PFSK-1 (cell line): ENCODE data around the gene INSC.

Experiments
- FOXP2 ChIP-seq: optimal IDR thresholded peaks from 2 replicates; pipeline ENCODE3; 2011; ENCODE audit warnings: borderline replicate concordance, control low read depth, inconsistent platforms; ENCODE audit not compliant: insufficient read depth; ENCODE audit errors: extremely low read length, extremely low read depth
- POLR2AphosphoS5 ChIP-seq: IDR thresholded peaks from 2 replicates; pipeline ENCODE4 v1.6.1; 2012; ENCODE audit warnings: low read depth, mild to moderate bottlenecking, control low read depth, low read length, moderate library complexity
- SIN3A ChIP-seq: IDR thresholded peaks from 2 replicates; pipeline ENCODE4 v1.6.1; 2012; ENCODE audit warnings: mild to moderate bottlenecking, low read length, moderate library complexity, borderline replicate concordance; ENCODE audit not compliant: insufficient read depth
- TAF1 ChIP-seq: IDR thresholded peaks from 2 replicates; pipeline ENCODE4 v1.6.1; 2012; ENCODE audit warnings: low read length, control low read depth, borderline replicate concordance; ENCODE audit not compliant: insufficient read depth
- TF ChIP-seq, protein P1 (sequence below), 2 experiments: IDR thresholded peaks; 2 replicates each; pipeline versions ENCODE4 v1.6.1 to v1.8.0; 2011 to 2012; ENCODE audit warnings: low read depth in 2 of 2, low read length in 2 of 2, control low read depth in 1 of 2, inconsistent platforms in 1 of 2, mild to moderate bottlenecking in 1 of 2, moderate library complexity in 1 of 2; ENCODE audit not compliant: insufficient read depth in 1 of 2

DNA sequence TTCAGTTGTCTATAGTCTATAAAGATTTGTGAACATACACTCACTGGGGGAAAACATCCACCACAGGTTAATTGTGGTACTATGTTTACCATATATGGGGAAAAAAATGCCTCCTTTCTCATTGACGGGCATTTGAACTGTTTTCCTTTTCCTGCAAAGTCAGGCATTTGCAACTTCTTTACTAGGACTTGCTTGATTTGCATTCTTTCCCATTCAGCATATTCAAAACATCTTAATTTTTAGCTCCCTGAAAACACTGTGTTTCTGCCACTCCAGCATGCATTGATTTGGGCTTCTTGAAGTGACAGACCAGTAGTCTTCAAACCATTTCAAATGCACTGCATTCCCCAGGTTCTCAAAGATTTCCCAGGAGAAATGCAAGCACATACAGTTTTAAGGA, 67.6 kb downstream of the INSC start:
- TF ChIP-seq TAF1 (no peak), POLR2AphosphoS5 (no peak), SIN3A (no peak), FOXP2 (no peak)
- TF ChIP-seq, protein P1, sequence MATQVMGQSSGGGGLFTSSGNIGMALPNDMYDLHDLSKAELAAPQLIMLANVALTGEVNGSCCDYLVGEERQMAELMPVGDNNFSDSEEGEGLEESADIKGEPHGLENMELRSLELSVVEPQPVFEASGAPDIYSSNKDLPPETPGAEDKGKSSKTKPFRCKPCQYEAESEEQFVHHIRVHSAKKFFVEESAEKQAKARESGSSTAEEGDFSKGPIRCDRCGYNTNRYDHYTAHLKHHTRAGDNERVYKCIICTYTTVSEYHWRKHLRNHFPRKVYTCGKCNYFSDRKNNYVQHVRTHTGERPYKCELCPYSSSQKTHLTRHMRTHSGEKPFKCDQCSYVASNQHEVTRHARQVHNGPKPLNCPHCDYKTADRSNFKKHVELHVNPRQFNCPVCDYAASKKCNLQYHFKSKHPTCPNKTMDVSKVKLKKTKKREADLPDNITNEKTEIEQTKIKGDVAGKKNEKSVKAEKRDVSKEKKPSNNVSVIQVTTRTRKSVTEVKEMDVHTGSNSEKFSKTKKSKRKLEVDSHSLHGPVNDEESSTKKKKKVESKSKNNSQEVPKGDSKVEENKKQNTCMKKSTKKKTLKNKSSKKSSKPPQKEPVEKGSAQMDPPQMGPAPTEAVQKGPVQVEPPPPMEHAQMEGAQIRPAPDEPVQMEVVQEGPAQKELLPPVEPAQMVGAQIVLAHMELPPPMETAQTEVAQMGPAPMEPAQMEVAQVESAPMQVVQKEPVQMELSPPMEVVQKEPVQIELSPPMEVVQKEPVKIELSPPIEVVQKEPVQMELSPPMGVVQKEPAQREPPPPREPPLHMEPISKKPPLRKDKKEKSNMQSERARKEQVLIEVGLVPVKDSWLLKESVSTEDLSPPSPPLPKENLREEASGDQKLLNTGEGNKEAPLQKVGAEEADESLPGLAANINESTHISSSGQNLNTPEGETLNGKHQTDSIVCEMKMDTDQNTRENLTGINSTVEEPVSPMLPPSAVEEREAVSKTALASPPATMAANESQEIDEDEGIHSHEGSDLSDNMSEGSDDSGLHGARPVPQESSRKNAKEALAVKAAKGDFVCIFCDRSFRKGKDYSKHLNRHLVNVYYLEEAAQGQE (IDR thresholded peaks at IDR 0.05; ENCODE audit: insufficient read depth in 1 of 2, low read depth in 2 of 2, low read length in 2 of 2), result no peak
